Neural crest cell (in vitro differentiated cells): ENCODE measurements around the gene PLAAT3. TPM values are rescaled to one million over a fixed set of nuclear protein-coding genes. Genes with fewer than 3 reads are reported as not detected.
"Not testable (repeated sequence)": the region's sequence is repeated elsewhere in the genome, so short reads cannot be mapped to it uniquely, and the experiment has no call there.

Source experiments
- DNase-seq: peaks from one replicate; pipeline ENCODE4 v3.0.0; 2021; ENCODE audit warnings: low read depth, mixed read lengths, low spot score
- H3K27ac Mint-ChIP-seq: one replicate; pipeline ENCODE4 v1.8.0; 2021; ENCODE audit warnings: mild to moderate bottlenecking, mixed read lengths; ENCODE audit not compliant: unreplicated experiment
- H3K27me3 Mint-ChIP-seq: 2 replicates; pipeline ENCODE4 v1.8.0; 2021; ENCODE audit warnings: low read depth, mild to moderate bottlenecking, mixed read lengths
- H3K36me3 Mint-ChIP-seq: 2 replicates; pipeline ENCODE4 v1.8.0; 2021; ENCODE audit warnings: low read depth, mild to moderate bottlenecking, mixed read lengths
- H3K4me1 Mint-ChIP-seq: 2 replicates; pipeline ENCODE4 v1.8.0; 2021; ENCODE audit warnings: mixed read lengths
- H3K4me3 Mint-ChIP-seq: one replicate; pipeline ENCODE4 v1.8.0; 2021; ENCODE audit warnings: mild to moderate bottlenecking, mixed read lengths
- H3K9me3 Mint-ChIP-seq: 2 replicates; pipeline ENCODE4 v1.8.0; 2021; ENCODE audit warnings: mixed read lengths
- total RNA-seq: library from RNA; stranded (reverse); gene quantifications from 2 replicates; pipeline ENCODE4 v1.2.1, GENCODE V29; 2021
- TF ChIP-seq, protein P1 (sequence below): fragments of 200-600 bp; sonication (generic); conservative IDR thresholded peaks from 2 replicates; pipeline ENCODE4 v1.5.0; 2021; ENCODE audit warnings: antibody characterized with exemption, mild to moderate bottlenecking

Gene PLAAT3
- total RNA-seq, 1 donor from 2014 or later: 4.3 TPM

DNA sequence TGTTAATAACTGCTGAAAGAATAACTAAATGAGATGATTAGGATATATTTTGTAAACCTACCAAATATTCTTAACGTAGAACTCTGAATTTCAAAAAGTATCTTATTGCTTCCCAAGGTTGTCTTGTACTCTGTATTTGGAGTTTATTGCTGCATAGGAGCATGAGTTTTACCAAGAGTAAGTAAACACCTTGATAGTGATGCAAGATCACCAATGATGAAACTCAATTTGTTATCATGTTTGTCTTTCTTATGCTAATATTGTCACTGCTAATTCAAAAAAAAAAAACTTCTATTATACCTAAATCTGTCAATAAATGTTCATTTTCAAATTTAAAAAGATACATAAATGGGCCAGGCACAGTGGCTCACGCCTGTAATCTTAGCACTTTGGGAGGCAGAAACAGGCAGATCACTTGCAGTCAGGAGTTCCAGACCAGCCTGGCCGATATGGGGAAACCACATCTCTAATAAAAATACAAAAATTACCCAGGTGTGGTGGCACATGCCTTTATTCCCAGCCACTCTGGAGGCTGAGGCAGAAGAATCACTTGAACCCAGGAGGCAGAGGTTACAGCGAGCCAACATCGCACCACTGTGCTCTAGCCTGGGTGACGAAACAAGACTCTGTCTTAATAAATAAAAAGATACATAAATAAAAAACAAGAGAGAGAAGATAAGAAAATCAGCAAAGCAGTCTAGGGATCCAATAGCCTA lies 27.6 kb downstream of the PLAAT3 start:
- Mint-ChIP-seq H3K4me1 (peaks cover 18% of the 10 kb centered on the region), H3K27ac (no peak overlapping the region)

DNA sequence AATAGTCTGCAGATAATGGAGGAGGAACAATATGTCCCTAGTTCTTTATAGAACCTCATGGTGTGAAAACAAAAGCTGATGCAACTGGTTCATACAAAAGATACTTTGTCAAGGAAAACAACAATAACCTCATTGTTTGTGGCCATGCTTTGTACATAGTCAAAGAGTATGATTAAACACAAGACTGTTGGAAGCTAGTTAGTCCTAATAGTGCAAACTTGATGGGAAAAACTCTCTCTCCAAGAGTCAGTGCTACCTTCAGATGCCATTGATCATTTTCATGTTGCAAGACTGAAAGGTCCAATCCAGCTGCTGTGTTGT lies 30.9 kb downstream of the PLAAT3 start:
- Mint-ChIP-seq H3K27me3 (no peaks in the 10 kb centered on the region), H3K4me1 (peaks cover 18% of the 10 kb centered on the region), H3K9me3 (peaks cover 18% of the 10 kb centered on the region), H3K27ac (peak overlapping the region; percentile 93), H3K4me3 (no peak overlapping the region), H3K36me3 (peaks cover 27% of the 10 kb centered on the region)
- TF ChIP-seq, protein P1, sequence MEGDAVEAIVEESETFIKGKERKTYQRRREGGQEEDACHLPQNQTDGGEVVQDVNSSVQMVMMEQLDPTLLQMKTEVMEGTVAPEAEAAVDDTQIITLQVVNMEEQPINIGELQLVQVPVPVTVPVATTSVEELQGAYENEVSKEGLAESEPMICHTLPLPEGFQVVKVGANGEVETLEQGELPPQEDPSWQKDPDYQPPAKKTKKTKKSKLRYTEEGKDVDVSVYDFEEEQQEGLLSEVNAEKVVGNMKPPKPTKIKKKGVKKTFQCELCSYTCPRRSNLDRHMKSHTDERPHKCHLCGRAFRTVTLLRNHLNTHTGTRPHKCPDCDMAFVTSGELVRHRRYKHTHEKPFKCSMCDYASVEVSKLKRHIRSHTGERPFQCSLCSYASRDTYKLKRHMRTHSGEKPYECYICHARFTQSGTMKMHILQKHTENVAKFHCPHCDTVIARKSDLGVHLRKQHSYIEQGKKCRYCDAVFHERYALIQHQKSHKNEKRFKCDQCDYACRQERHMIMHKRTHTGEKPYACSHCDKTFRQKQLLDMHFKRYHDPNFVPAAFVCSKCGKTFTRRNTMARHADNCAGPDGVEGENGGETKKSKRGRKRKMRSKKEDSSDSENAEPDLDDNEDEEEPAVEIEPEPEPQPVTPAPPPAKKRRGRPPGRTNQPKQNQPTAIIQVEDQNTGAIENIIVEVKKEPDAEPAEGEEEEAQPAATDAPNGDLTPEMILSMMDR: no peak
- no peak for DNase-seq

More for the DNA sequence above, 27.6 kb downstream of the PLAAT3 start:
- Mint-ChIP-seq H3K36me3 (peaks cover 15% of the 10 kb centered on the region), H3K27me3 (no peaks in the 10 kb centered on the region), H3K9me3 (peaks cover 10% of the 10 kb centered on the region), H3K4me3 (no peak overlapping the region)
- DNase-seq: no peak
- TF ChIP-seq, protein P1: no peak

DNA sequence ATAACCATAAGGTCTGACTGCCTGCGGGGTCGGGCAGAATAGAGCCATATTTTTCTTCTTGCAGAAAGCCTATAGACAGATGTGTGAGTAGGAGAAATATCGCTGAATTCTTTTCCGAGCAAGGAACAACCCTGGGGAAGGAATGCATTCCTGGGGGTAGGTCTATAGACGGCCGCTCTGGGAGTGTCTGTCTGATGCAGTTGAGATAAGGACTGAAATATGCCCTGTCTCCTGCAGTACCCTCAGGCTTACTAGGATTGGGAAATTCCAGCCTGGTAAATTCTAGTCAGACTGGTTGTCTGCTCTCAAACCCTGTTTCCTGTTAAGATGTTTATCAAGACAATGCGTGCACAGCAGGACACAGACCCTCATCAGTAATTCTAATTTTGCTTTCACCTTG lies 33.0 kb downstream of the PLAAT3 start:
- not testable (repeated sequence) for DNase-seq

DNA sequence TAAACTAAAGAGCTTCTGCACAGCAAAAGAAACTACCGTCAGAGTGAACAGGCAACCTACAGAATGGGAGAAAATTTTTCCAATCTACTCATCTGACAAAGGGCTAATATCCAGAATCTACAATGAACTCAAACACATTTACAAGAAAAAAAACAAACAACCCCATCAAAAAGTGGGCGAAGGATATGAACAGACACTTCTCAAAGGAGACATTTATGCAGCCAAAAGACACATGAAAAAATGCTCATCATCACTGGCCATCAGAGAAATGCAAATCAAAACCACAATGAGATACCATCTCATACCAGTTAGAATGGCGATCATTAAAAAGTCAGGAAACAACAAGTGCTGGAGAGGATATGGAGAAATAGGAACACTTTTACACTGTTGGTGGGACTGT lies 35.4 kb downstream of the PLAAT3 start:
- Mint-ChIP-seq H3K9me3 (peaks cover 18% of the 10 kb centered on the region), H3K4me1 (peaks cover 35% of the 10 kb centered on the region), H3K36me3 (peaks cover 27% of the 10 kb centered on the region)
- not testable (repeated sequence) for H3K27ac Mint-ChIP-seq, H3K27me3 Mint-ChIP-seq, DNase-seq, H3K4me3 Mint-ChIP-seq

More for the DNA sequence above, 33.0 kb downstream of the PLAAT3 start:
- Mint-ChIP-seq H3K36me3 (peaks cover 27% of the 10 kb centered on the region), H3K9me3 (peaks cover 18% of the 10 kb centered on the region), H3K4me1 (peaks cover 18% of the 10 kb centered on the region)
- not testable (repeated sequence) for H3K27ac Mint-ChIP-seq, H3K4me3 Mint-ChIP-seq, H3K27me3 Mint-ChIP-seq

DNA sequence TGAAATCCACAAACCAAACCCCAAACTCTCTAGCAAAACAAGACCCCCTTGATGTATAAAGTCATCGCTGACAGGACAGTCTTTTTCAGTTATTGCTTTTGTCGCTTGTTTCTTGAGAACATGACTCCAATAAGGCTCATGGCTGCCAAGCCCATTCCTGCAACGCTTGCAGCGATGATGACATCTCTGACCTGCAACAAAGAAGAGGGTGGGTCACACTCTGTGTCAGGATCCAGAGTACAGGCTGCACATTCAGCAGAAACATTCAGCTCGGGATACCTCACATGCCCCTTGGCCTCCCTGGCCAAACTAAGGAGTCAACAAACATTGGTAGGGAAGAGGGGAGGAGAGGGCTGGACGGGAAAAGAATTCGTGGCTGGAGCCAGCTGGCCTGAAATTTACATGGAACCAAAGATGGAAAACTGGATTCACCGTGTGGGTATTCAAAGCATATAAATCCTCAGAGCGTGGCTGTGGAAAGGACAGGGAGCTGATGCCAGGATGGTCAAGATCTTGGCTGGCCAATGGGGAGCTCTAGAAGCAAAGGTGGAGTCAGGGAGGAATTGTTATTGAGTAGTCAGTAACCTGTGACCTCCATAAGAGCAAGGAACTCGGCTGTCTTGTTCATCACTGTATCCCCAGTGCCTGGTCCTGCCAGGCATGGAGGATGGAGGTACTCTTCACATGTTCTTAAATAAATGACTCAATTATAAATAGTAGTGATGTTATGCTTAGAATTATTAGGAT lies 39.2 kb downstream of the PLAAT3 start:
- H3K4me3 Mint-ChIP-seq: peak overlapping the region; percentile 4
- H3K27ac Mint-ChIP-seq: peak overlapping the region; percentile 83
- no peaks in the 10 kb centered on the region for H3K9me3 Mint-ChIP-seq
- H3K27me3 Mint-ChIP-seq: no peaks in the 10 kb centered on the region
- no peak for DNase-seq
- H3K4me1 Mint-ChIP-seq: peaks cover 18% of the 10 kb centered on the region
- H3K36me3 Mint-ChIP-seq: peaks cover 3% of the 10 kb centered on the region
- TF ChIP-seq, protein P1: no peak

DNA sequence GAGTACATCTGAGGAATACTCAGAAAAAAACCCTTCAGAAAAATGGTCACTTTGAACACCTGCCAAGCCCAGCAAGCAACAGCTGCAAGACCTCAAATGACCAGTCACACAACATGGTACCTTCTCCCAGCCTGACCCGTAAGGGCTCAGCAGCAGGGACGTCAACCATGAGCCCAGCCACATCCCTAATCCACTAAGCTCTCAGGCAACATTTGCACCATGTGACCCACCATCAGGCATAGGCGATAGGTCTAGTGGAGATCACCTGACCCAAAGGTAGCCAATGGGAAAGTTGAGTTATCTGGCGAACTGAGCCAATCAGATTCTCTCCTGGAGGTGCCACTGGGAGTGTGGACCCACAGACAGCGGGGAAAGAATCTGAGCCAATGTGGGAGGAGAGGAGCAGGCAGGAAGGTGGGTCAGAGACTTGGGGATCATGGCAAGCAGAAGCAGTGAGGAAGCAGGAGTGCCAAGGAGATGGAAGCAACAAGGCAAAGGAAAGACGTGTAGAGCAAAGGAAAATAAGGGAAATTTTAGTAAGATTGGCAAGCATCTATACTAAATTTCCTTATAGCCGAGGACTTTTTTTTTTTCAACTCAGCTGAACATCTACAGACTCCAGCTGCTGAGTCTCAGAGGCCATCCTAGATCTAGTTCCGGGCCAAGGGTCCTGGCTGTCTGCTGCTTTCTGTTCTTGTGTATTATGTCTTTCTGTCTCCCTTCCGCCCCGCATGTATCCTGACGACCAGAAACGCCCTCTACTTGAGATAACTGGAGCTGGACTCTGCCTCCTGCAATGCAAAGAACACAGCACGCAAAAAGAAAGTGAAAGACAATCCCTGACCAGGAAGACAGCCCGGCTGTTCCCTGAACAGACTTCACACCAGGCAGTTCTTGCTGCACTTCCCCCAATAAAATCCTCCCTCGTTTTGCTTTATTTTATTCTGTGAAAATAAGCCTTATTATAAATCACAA lies 40.1 kb downstream of the PLAAT3 start:
- H3K27ac Mint-ChIP-seq: peak overlapping the region; percentile 83
- no peaks in the 10 kb centered on the region for H3K9me3 Mint-ChIP-seq
- H3K4me1 Mint-ChIP-seq: peaks cover 18% of the 10 kb centered on the region
- H3K36me3 Mint-ChIP-seq: peaks cover 3% of the 10 kb centered on the region
- TF ChIP-seq, protein P1: no peak
- no peak for DNase-seq
- H3K27me3 Mint-ChIP-seq: no peaks in the 10 kb centered on the region
- H3K4me3 Mint-ChIP-seq: peak overlapping the region; percentile 4
